Measurements from ENCODE around the gene LRP8. TPM values are rescaled to one million over a fixed set of nuclear protein-coding genes. Genes with fewer than 3 reads are reported as not detected.

Gene LRP8
- total and polyA plus RNA-seq, 2 of the 13 experiments (the other 11 are each of a cell fraction or from before 2014, with no cell fraction given) = 17.3 to 17.4 TPM

GRCh38 chr1:53288002-53288789 lies 39.7 kb downstream of the LRP8 start:
- Histone ChIP-seq H3K36me3 (replicated peaks in 1 of 2; ENCODE audit: control insufficient read depth in 1 of 2, insufficient read depth in 2 of 2, low read length in 2 of 2) (peaks cover 6 to 48% of the 10 kb centered on the region in 2 experiments; a peak in 4 of 5 replicates), H4K20me1 (ENCODE audit: insufficient read depth, low read length) (no peaks in the 10 kb centered on the region), H3K79me2 (ENCODE audit: insufficient read depth, low read length) (no peaks in the 10 kb centered on the region), H3K9ac (ENCODE audit: insufficient read depth, low read depth, low read length) (no peak overlapping the region), H3K27me3 (ENCODE audit: control insufficient read depth in 1 of 2, insufficient read depth in 2 of 2, low read length in 2 of 2) (no peaks in the 10 kb centered on the region), H3K27ac (ENCODE audit: extremely low read length, insufficient read depth, low read length) (no peak overlapping the region), H3K4me1 (ENCODE audit: insufficient read depth, low read length) (peaks cover 14% of the 10 kb centered on the region), H2AFZ (ENCODE audit: low read length) (no peak overlapping the region), H3K4me2 (ENCODE audit: low read depth, low read length) (no peak overlapping the region), H3K9me3 (ENCODE audit: low read length) (no peaks in the 10 kb centered on the region), H3K4me3 (replicated peaks in 1 of 3; ENCODE audit: insufficient read depth in 1 of 3, low read depth in 2 of 3, low read length in 3 of 3) (no peak overlapping the region)
- CTCF ChIA-PET (ENCODE audit: low intra/inter-chr PET ratio, low total read pairs) = no interaction called here
- BruUV-seq (replicated peaks) = no TSS peak
- in situ Hi-C loops (cut with HindIII; ENCODE audit: extremely low pct_ligation_motif_present, low pct_unique_long_range_greater_than_20kb) = no loop called here
- ATAC-seq (no peak), FAIRE-seq (no peak), DNase-seq (ENCODE audit: low spot score) (no peak)
- intact Hi-C loops (cut with micrococcal nuclease; ENCODE audit: unreplicated experiment) = no loop called here
- WGBS (ENCODE audit: low lambda C conversion rate) = 92% methylated on average over 18 of the region's 18 CpGs
- POLR2A ChIA-PET = no interaction called here
- TF ChIP-seq ZNF775 (CRISPR knock-in tag; IDR thresholded peaks at IDR 0.05; ENCODE audit: borderline replicate concordance) (no peak), PRDM4 (CRISPR knock-in tag; IDR thresholded peaks at IDR 0.05; ENCODE audit: borderline replicate concordance) (no peak), TBX2 (CRISPR knock-in tag; IDR thresholded peaks at IDR 0.05; ENCODE audit: borderline replicate concordance) (no peak), MXI1 (IDR thresholded peaks at IDR 0.05; ENCODE audit: borderline replicate concordance, low read depth, low read length) (no peak), THAP7 (CRISPR knock-in tag; IDR thresholded peaks at IDR 0.05) (no peak), ZNF225 (CRISPR knock-in tag; IDR thresholded peaks at IDR 0.05) (no peak), KDM4B (CRISPR knock-in tag; IDR thresholded peaks at IDR 0.05) (no peak), SATB2 (CRISPR knock-in tag; IDR thresholded peaks at IDR 0.05) (no peak), ZNF605 (CRISPR knock-in tag; IDR thresholded peaks at IDR 0.05) (no peak), FOXK1 (CRISPR knock-in tag; IDR thresholded peaks at IDR 0.05; ENCODE audit: borderline replicate concordance, low read depth) (no peak), TAF1 (CRISPR knock-in tag; IDR thresholded peaks at IDR 0.05) (no peak), MATR3 (CRISPR knock-in tag; IDR thresholded peaks at IDR 0.05) (no peak), TBX3 (IDR thresholded peaks at IDR 0.05; ENCODE audit: borderline replicate concordance) (no peak), HOXA3 (CRISPR knock-in tag; IDR thresholded peaks at IDR 0.05) (no peak), NR2F1 (CRISPR knock-in tag; IDR thresholded peaks at IDR 0.05) (no peak), KAT7 (CRISPR knock-in tag; IDR thresholded peaks at IDR 0.05; ENCODE audit: borderline replicate concordance) (no peak), PBX3 (CRISPR knock-in tag; IDR thresholded peaks at IDR 0.05; ENCODE audit: borderline replicate concordance) (no peak)
